ENCODE data around the gene KLHDC7A. TPM values are rescaled to one million over a fixed set of nuclear protein-coding genes. Genes with fewer than 3 reads are reported as not detected.
A peak's percentile ranks its signal among the peaks of the same experiment; 100 is the strongest.

The KLHDC7A gene
- total RNA-seq, 2 donors from 2014 or later = 0.95 to 1.4 TPM

GRCh38 chr1:18468570-18468969 is 12.2 kb upstream of the KLHDC7A start:
- no peak for ATAC-seq
- no peak for DNase-seq
- intact Hi-C loops (cut with DNase I, micrococcal nuclease) = no loop called here

- intact Hi-C loops (cut with DNase I, micrococcal nuclease) = no loop called here
- DNase-seq = no peak
- no peak for ATAC-seq
Observed at GRCh38 chr1:18469514-18469913, 11.2 kb upstream of the KLHDC7A start.

- DNase-seq = no peak
Observed at GRCh38 chr1:18470671-18471355, 9.9 kb upstream of the KLHDC7A start.

GRCh38 chr1:18473195-18473815 is 7.4 kb upstream of the KLHDC7A start:
- intact Hi-C loops (cut with DNase I, micrococcal nuclease) = no loop called here
- DNase-seq (no peak), ATAC-seq (no peak)

More at GRCh38 chr1:18470671-18471355, 9.9 kb upstream of the KLHDC7A start:
- intact Hi-C loops (cut with DNase I, micrococcal nuclease) = no loop called here
- no peak for ATAC-seq

GRCh38 chr1:18474559-18475175 is 6.1 kb upstream of the KLHDC7A start:
- intact Hi-C loops (cut with DNase I, micrococcal nuclease) = no loop called here
- ATAC-seq (no peak), DNase-seq (no peak)

GRCh38 chr1:18475234-18475905 is 5.4 kb upstream of the KLHDC7A start:
- intact Hi-C loops (cut with DNase I, micrococcal nuclease) = no loop called here
- ATAC-seq = no peak
- no peak for DNase-seq

- intact Hi-C loops (cut with DNase I, micrococcal nuclease) = no loop called here
- ATAC-seq (no peak), DNase-seq (no peak)
Observed at GRCh38 chr1:18479454-18479853, 1.3 kb upstream of the KLHDC7A start.

- intact Hi-C loops (cut with DNase I, micrococcal nuclease) = no loop called here
- peak; percentile 73 for ATAC-seq
- peak in 1 of 2 donors; percentile 32 for DNase-seq
Observed at GRCh38 chr1:18481190-18481920, 625 bp downstream of the KLHDC7A start.

- ATAC-seq (no peak), DNase-seq (no peak)
- intact Hi-C loops (cut with DNase I, micrococcal nuclease) = no loop called here
Observed at GRCh38 chr1:18481921-18482701, 1.4 kb downstream of the KLHDC7A start.

GRCh38 chr1:18482721-18483425 is 2.1 kb downstream of the KLHDC7A start:
- no peak for ATAC-seq
- intact Hi-C loops (cut with DNase I, micrococcal nuclease) = no loop called here
- no peak for DNase-seq

GRCh38 chr1:18484276-18484675 is 3.5 kb downstream of the KLHDC7A start:
- intact Hi-C loops (cut with DNase I, micrococcal nuclease) = no loop called here
- ATAC-seq (no peak), DNase-seq (no peak)

GRCh38 chr1:18484721-18485120 is 4.0 kb downstream of the KLHDC7A start:
- DNase-seq = no peak
- intact Hi-C loops (cut with DNase I, micrococcal nuclease) = no loop called here
- ATAC-seq = no peak

- DNase-seq = no peak
- no peak for ATAC-seq
- intact Hi-C loops (cut with DNase I, micrococcal nuclease) = no loop called here
Observed at GRCh38 chr1:18485227-18485626, 4.5 kb downstream of the KLHDC7A start.

- ATAC-seq (no peak), DNase-seq (no peak)
- intact Hi-C loops (cut with DNase I, micrococcal nuclease) = no loop called here
Observed at GRCh38 chr1:18486195-18486594, 5.5 kb downstream of the KLHDC7A start.

GRCh38 chr1:18489417-18490143 is 8.8 kb downstream of the KLHDC7A start:
- intact Hi-C loops (cut with DNase I, micrococcal nuclease) = no loop called here
- DNase-seq (no peak), ATAC-seq (no peak)

- intact Hi-C loops (cut with DNase I, micrococcal nuclease) = no loop called here
- no peak for ATAC-seq
- DNase-seq = no peak
Observed at GRCh38 chr1:18491168-18491567, 10.4 kb downstream of the KLHDC7A start.

- intact Hi-C loops (cut with DNase I, micrococcal nuclease) = no loop called here
- DNase-seq = no peak
- ATAC-seq = no peak
Observed at GRCh38 chr1:18494304-18494703, 13.6 kb downstream of the KLHDC7A start.
